Stimulated activated CD8-positive, alpha-beta memory T cell treated with anti-CD3 and anti-CD28 coated beads, Interleukin-15, amount 100 ng/mL, for 48 hours (primary cell): Measurements from ENCODE around the gene LSM12.

ENCODE experiments used
- DNase-seq, 2 donors: peaks; one replicate each; pipeline ENCODE4 v3.0.0-alpha.2; 2020; ENCODE audit warnings: low read depth in 2 of 2

The LSM12 gene

GRCh38 chr17:43987131-43988021 is 79.1 kb downstream of the LSM12 start:
- no peak for DNase-seq

- DNase-seq = no peak
Measured at GRCh38 chr17:43986225-43986981, 80.1 kb downstream of the LSM12 start.

- DNase-seq = no peak
Measured at GRCh38 chr17:43984521-43984920, 82.0 kb downstream of the LSM12 start.
